GM18519 (cell line): Measurements from ENCODE around the gene DUSP2.

ENCODE experiments used
- ATAC-seq: cut with Tn5 transposase; IDR thresholded peaks from one replicate; pipeline ENCODE4 v1.9.1; 2021; ENCODE audit warnings: mild to moderate bottlenecking, moderate library complexity; ENCODE audit not compliant: unreplicated experiment, low FRiP score

The DUSP2 gene

GRCh38 chr2:96116424-96116878 lies 28.8 kb downstream of the DUSP2 start, which contains the start of gene ADRA2B:
ADRA2B (minus strand) TSS chr2:96116571; CDS start chr2:96116149, 422 bp downstream.
- ATAC-seq, result no peak

GRCh38 chr2:96115631-96116423 lies 29.4 kb downstream of the DUSP2 start:
- no peak for ATAC-seq

- ATAC-seq, result no peak
Measured at GRCh38 chr2:96114903-96115581, 30.2 kb downstream of the DUSP2 start.

- no peak for ATAC-seq
Measured at GRCh38 chr2:96114546-96114902, 30.7 kb downstream of the DUSP2 start.

- ATAC-seq, result no peak
Measured at GRCh38 chr2:96113951-96114350, 31.3 kb downstream of the DUSP2 start.

- ATAC-seq, result no peak
Measured at GRCh38 chr2:96113367-96113677, 31.9 kb downstream of the DUSP2 start.

- ATAC-seq, result no peak
Measured at GRCh38 chr2:96112501-96113366, 32.5 kb downstream of the DUSP2 start.

GRCh38 chr2:96111823-96112500 lies 33.3 kb downstream of the DUSP2 start:
- no peak for ATAC-seq

- ATAC-seq, result no peak
Measured at GRCh38 chr2:96111257-96111640, 34.0 kb downstream of the DUSP2 start.

- no peak for ATAC-seq
Measured at GRCh38 chr2:96110621-96111256, 34.5 kb downstream of the DUSP2 start.

GRCh38 chr2:96109931-96110511 lies 35.2 kb downstream of the DUSP2 start:
- ATAC-seq, result no peak

GRCh38 chr2:96109361-96109680 lies 35.9 kb downstream of the DUSP2 start:
- ATAC-seq, result no peak

- no peak for ATAC-seq
Measured at GRCh38 chr2:96108541-96109360, 36.5 kb downstream of the DUSP2 start.

GRCh38 chr2:96108151-96108540 lies 37.1 kb downstream of the DUSP2 start:
- ATAC-seq, result no peak

GRCh38 chr2:96107708-96108065 lies 37.6 kb downstream of the DUSP2 start:
- no peak for ATAC-seq

- no peak for ATAC-seq
Measured at GRCh38 chr2:96106991-96107707, 38.1 kb downstream of the DUSP2 start.

- ATAC-seq, result no peak
Measured at GRCh38 chr2:96105994-96106715, 39.1 kb downstream of the DUSP2 start.
